Endodermal cell (in vitro differentiated cells): ENCODE data around the gene PLAGL2. TPM values are rescaled to one million over a fixed set of nuclear protein-coding genes. Genes with fewer than 3 reads are reported as not detected.

Experiments
- DNase-seq: peaks from one replicate; pipeline ENCODE4 v3.0.0-alpha.2; 2017
- H3K27ac ChIP-seq: 2 replicates; pipeline ENCODE4 v1.5.1; 2013; ENCODE audit warnings: mild to moderate bottlenecking, low read depth, low read length, moderate library complexity
- H3K27me3 ChIP-seq: 2 replicates; pipeline ENCODE4 v1.6.1; 2013; ENCODE audit warnings: mild to moderate bottlenecking, low read length, moderate library complexity; ENCODE audit not compliant: insufficient read depth, control insufficient read depth, poor library complexity, severe bottlenecking
- H3K36me3 ChIP-seq: 2 replicates; pipeline ENCODE4 v1.7.0; 2013; ENCODE audit warnings: mild to moderate bottlenecking, low read length, moderate library complexity; ENCODE audit not compliant: control insufficient read depth, insufficient read depth
- H3K4me1 ChIP-seq: one replicate; pipeline ENCODE4 v1.7.0; 2013; ENCODE audit warnings: low read length; ENCODE audit not compliant: control insufficient read depth, insufficient read depth
- H3K4me3 ChIP-seq: 2 replicates; pipeline ENCODE4 v1.5.1; 2013; ENCODE audit warnings: mild to moderate bottlenecking, low read length, moderate library complexity
- H3K9ac ChIP-seq: 2 replicates; pipeline ENCODE4 v1.6.1; 2013; ENCODE audit warnings: mild to moderate bottlenecking, low read length, moderate library complexity; ENCODE audit not compliant: poor library complexity, severe bottlenecking; ENCODE audit errors: extremely low read depth
- H3K9me3 ChIP-seq: 2 replicates; pipeline ENCODE4 v1.6.1; 2013; ENCODE audit warnings: mild to moderate bottlenecking, low read length, moderate library complexity; ENCODE audit not compliant: control insufficient read depth
- H3K27ac Mint-ChIP-seq: 2 replicates; pipeline ENCODE4 v1.8.0; 2020; ENCODE audit warnings: mixed read lengths
- H3K27me3 Mint-ChIP-seq: 2 replicates; pipeline ENCODE4 v1.8.0; 2021; ENCODE audit warnings: mild to moderate bottlenecking, mixed read lengths; ENCODE audit not compliant: insufficient read depth
- H3K36me3 Mint-ChIP-seq: 2 replicates; pipeline ENCODE4 v1.8.0; 2020; ENCODE audit warnings: low read depth, mixed read lengths
- H3K4me1 Mint-ChIP-seq: 2 replicates; pipeline ENCODE4 v1.8.0; 2020; ENCODE audit warnings: mixed read lengths
- H3K4me3 Mint-ChIP-seq: 2 replicates; pipeline ENCODE4 v1.8.0; 2020; ENCODE audit warnings: mild to moderate bottlenecking, moderate library complexity, mixed read lengths
- H3K9me3 Mint-ChIP-seq: 2 replicates; pipeline ENCODE4 v1.8.0; 2020; ENCODE audit warnings: mild to moderate bottlenecking, mixed read lengths
- CTCF ChIP-seq: fragments of 200-600 bp; sonication (generic); conservative IDR thresholded peaks from 2 replicates; pipeline ENCODE4 v1.5.0; 2021; ENCODE audit warnings: antibody characterized with exemption, mild to moderate bottlenecking
- WGBS, 2 experiments: methylation state at CpG; one replicate each; pipeline versions ENCODE4 v1.1.5 to v1.1.7; 2013; ENCODE audit warnings: missing lambda C conversion rate in 2 of 2, mixed read lengths in 1 of 2; ENCODE audit not compliant: insufficient coverage in 1 of 2, insufficient read length in 1 of 2; 5-methylcytosine and 5-hydroxymethylcytosine counted together
- total RNA-seq, 2 donors: library from RNA; stranded (reverse); fragmentation: NEBNext Ultra II Directional in 1 of 2; extraction: Animal tissue kit (Norgen Biotek cat#: 25700) in 1 of 2; gene quantifications; 2 replicates in 1 of 2; 3 replicates in 1 of 2; pipeline ENCODE4 v1.2.1, GENCODE V29; 2021

The PLAGL2 gene
- total RNA-seq, 2 donors from 2014 or later, result 25.5 to 34.5 TPM

- H3K4me1 ChIP-seq, result no peaks in the 10 kb centered on the region
- Mint-ChIP-seq H3K27me3 (no peaks in the 10 kb centered on the region), H3K9me3 (no peaks in the 10 kb centered on the region), H3K4me1 (peaks cover 12% of the 10 kb centered on the region), H3K27ac (peak overlapping the region; percentile 33), H3K4me3 (peak overlapping the region; percentile 16), H3K36me3 (peaks cover 57% of the 10 kb centered on the region)
- 80% methylated on average over 1 of the region's 1 CpG; no CpG with 5 or more reads in 1 of the 2 experiments for WGBS, 2 experiments
- no peak overlapping the region for H3K27ac ChIP-seq
- DNase-seq, result no peak
- no peak overlapping the region for H3K4me3 ChIP-seq
- peaks cover 54% of the 10 kb centered on the region for H3K36me3 ChIP-seq
- H3K27me3 ChIP-seq, result no peaks in the 10 kb centered on the region
- H3K9ac ChIP-seq, result no peak overlapping the region
- no peak for TF ChIP-seq CTCF
- no peaks in the 10 kb centered on the region for H3K9me3 ChIP-seq
Observed at GRCh38 chr20:32213870-32214269, 6.3 kb upstream of the PLAGL2 start.

- Mint-ChIP-seq H3K9me3 (no peaks in the 10 kb centered on the region), H3K4me1 (peaks cover 34% of the 10 kb centered on the region)
Observed at GRCh38 chr20:32209850-32210605, 2.5 kb upstream of the PLAGL2 start.

GRCh38 chr20:32208499-32209154 lies 1.1 kb upstream of the PLAGL2 start:
- Mint-ChIP-seq H3K9me3 (no peaks in the 10 kb centered on the region), H3K4me3 (peak overlapping the region; percentile 92), H3K27me3 (no peaks in the 10 kb centered on the region), H3K4me1 (peaks cover 39% of the 10 kb centered on the region), H3K36me3 (peaks cover 22% of the 10 kb centered on the region), H3K27ac (peak overlapping the region; percentile 5)
- Histone ChIP-seq H3K27ac (no peak overlapping the region), H3K4me3 (peak overlapping the region; percentile 93), H3K27me3 (no peaks in the 10 kb centered on the region), H3K9me3 (no peaks in the 10 kb centered on the region), H3K9ac (peak overlapping the region; percentile 78), H3K36me3 (peaks cover 16% of the 10 kb centered on the region), H3K4me1 (peaks cover 7% of the 10 kb centered on the region)
- 84 to 88% methylated on average over 6 to 12 of the region's 13 CpGs for WGBS, 2 experiments
- no peak for DNase-seq
- no peak for TF ChIP-seq CTCF

More at GRCh38 chr20:32209850-32210605, 2.5 kb upstream of the PLAGL2 start:
- no peak overlapping the region for H3K4me3 ChIP-seq
- H3K27me3 ChIP-seq, result no peaks in the 10 kb centered on the region
- H3K27ac ChIP-seq, result no peak overlapping the region
- TF ChIP-seq CTCF, result no peak
- Mint-ChIP-seq H3K27ac (peak overlapping the region; percentile 25), H3K4me3 (peak overlapping the region; percentile 92), H3K36me3 (peaks cover 22% of the 10 kb centered on the region), H3K27me3 (no peaks in the 10 kb centered on the region)
- peaks cover 7% of the 10 kb centered on the region for H3K4me1 ChIP-seq
- no peaks in the 10 kb centered on the region for H3K9me3 ChIP-seq
- peaks cover 16% of the 10 kb centered on the region for H3K36me3 ChIP-seq
- H3K9ac ChIP-seq, result no peak overlapping the region
- 88 to 93% methylated on average over 6 to 9 of the region's 9 CpGs for WGBS, 2 experiments
- no peak for DNase-seq
